Measurements from ENCODE around the gene SEC63.

The SEC63 gene

GRCh38 chr6:107853230-107853629 lies 104.8 kb downstream of the SEC63 start:
- DNase-seq, result no peak

GRCh38 chr6:107849325-107849724 lies 108.7 kb downstream of the SEC63 start:
- no peak for DNase-seq

- DNase-seq, result no peak
Measured at GRCh38 chr6:107847844-107848802, 109.9 kb downstream of the SEC63 start.

GRCh38 chr6:107846262-107846795 lies 111.7 kb downstream of the SEC63 start:
- DNase-seq, result no peak

- DNase-seq, result no peak
Measured at GRCh38 chr6:107845777-107846176, 112.2 kb downstream of the SEC63 start.

- no peak for DNase-seq
Measured at GRCh38 chr6:107843400-107843799, 114.6 kb downstream of the SEC63 start.

- DNase-seq, result no peak
Measured at GRCh38 chr6:107841275-107841670, 116.7 kb downstream of the SEC63 start.

- no peak for DNase-seq
Measured at GRCh38 chr6:107840636-107841274, 117.3 kb downstream of the SEC63 start.

GRCh38 chr6:107833136-107833535 lies 124.9 kb downstream of the SEC63 start:
- no peak for DNase-seq

GRCh38 chr6:107832151-107833056 lies 125.6 kb downstream of the SEC63 start:
- no peak for DNase-seq

GRCh38 chr6:107830060-107830459 lies 127.9 kb downstream of the SEC63 start:
- DNase-seq, result no peak

- no peak for DNase-seq
Measured at GRCh38 chr6:107827541-107827940, 130.5 kb downstream of the SEC63 start.

- DNase-seq, result no peak
Measured at GRCh38 chr6:107823047-107823557, 134.9 kb downstream of the SEC63 start.

- no peak for DNase-seq
Measured at GRCh38 chr6:107822176-107823046, 135.6 kb downstream of the SEC63 start.

GRCh38 chr6:107821591-107821990 lies 136.4 kb downstream of the SEC63 start:
- DNase-seq, result no peak

- DNase-seq, result no peak
Measured at GRCh38 chr6:107820338-107821261, 137.4 kb downstream of the SEC63 start.

GRCh38 chr6:107819964-107820337 lies 138.1 kb downstream of the SEC63 start:
- no peak for DNase-seq

GRCh38 chr6:107819217-107819616 lies 138.8 kb downstream of the SEC63 start:
- DNase-seq, result no peak

GRCh38 chr6:107818272-107818671 lies 139.7 kb downstream of the SEC63 start:
- DNase-seq, result no peak

- DNase-seq, result no peak
Measured at GRCh38 chr6:107817784-107818183, 140.2 kb downstream of the SEC63 start.
